H9 (cell line): ENCODE results near the gene LRIF1. TPM values are rescaled to one million over a fixed set of nuclear protein-coding genes. Genes with fewer than 3 reads are reported as not detected.

Source experiments
- DNase-seq: peaks from one replicate; pipeline ENCODE4 v3.0.0-alpha.2; 2017
- H2AFZ ChIP-seq: one replicate; pipeline ENCODE4 v1.6.1; 2013; ENCODE audit warnings: mild to moderate bottlenecking, low read length, control low read depth, moderate library complexity
- H2AK5ac ChIP-seq: 2 replicates; pipeline ENCODE4 v1.6.1; 2013; ENCODE audit warnings: low read length, control low read depth, mixed read lengths; ENCODE audit not compliant: insufficient read length
- H2BK120ac ChIP-seq: one replicate; pipeline ENCODE4 v1.6.1; 2013; ENCODE audit warnings: low read depth, mild to moderate bottlenecking, low read length, control low read depth, inconsistent platforms; ENCODE audit not compliant: poor library complexity, severe bottlenecking
- H2BK12ac ChIP-seq: 2 replicates; pipeline ENCODE4 v1.6.1; 2013; ENCODE audit warnings: low read length, control low read depth, mixed read lengths, low read depth; ENCODE audit not compliant: insufficient read length
- H2BK15ac ChIP-seq: 2 replicates; pipeline ENCODE4 v1.6.1; 2013; ENCODE audit warnings: low read depth, low read length, control low read depth
- H2BK20ac ChIP-seq: one replicate; pipeline ENCODE4 v1.6.1; 2013; ENCODE audit warnings: low read depth, mild to moderate bottlenecking, low read length, control low read depth, inconsistent platforms; ENCODE audit not compliant: poor library complexity, severe bottlenecking
- H2BK5ac ChIP-seq: 2 replicates; pipeline ENCODE4 v1.6.1; 2013; ENCODE audit warnings: low read length, control low read depth, mixed read lengths; ENCODE audit not compliant: insufficient read length
- H3K14ac ChIP-seq: 2 replicates; pipeline ENCODE4 v1.6.1; 2013; ENCODE audit warnings: low read length, control low read depth; ENCODE audit not compliant: insufficient read depth
- H3K18ac ChIP-seq: 2 replicates; pipeline ENCODE4 v1.6.1; 2013; ENCODE audit warnings: low read depth, mild to moderate bottlenecking, mixed read lengths, low read length, control low read depth; ENCODE audit not compliant: insufficient read length
- H3K23ac ChIP-seq: 2 replicates; pipeline ENCODE4 v1.6.1; 2013; ENCODE audit warnings: low read length, control low read depth, mixed read lengths, low read depth; ENCODE audit not compliant: insufficient read length
- H3K23me2 ChIP-seq: 2 replicates; pipeline ENCODE4 v1.6.1; 2013; ENCODE audit warnings: low read depth, mild to moderate bottlenecking, mixed read lengths, low read length, control low read depth; ENCODE audit not compliant: insufficient read length, poor library complexity, severe bottlenecking
- H3K27ac ChIP-seq: 2 replicates; pipeline ENCODE4 v1.5.1; 2013; ENCODE audit warnings: low read length, control low read depth, mixed read lengths, low read depth; ENCODE audit not compliant: insufficient read length
- H3K27me3 ChIP-seq: 2 replicates; pipeline ENCODE4 v1.6.1; 2013; ENCODE audit warnings: low read length, control low read depth, inconsistent platforms; ENCODE audit not compliant: insufficient read depth
- H3K4ac ChIP-seq: 2 replicates; pipeline ENCODE4 v1.6.1; 2013; ENCODE audit warnings: low read depth, mild to moderate bottlenecking, control low read depth, inconsistent platforms, low read length, moderate library complexity
- H3K4me1 ChIP-seq: 2 replicates; pipeline ENCODE4 v1.6.1; 2013; ENCODE audit warnings: low read length, control low read depth, inconsistent platforms; ENCODE audit not compliant: insufficient read depth
- H3K4me2 ChIP-seq: 2 replicates; pipeline ENCODE4 v1.6.1; 2013; ENCODE audit warnings: low read length, control low read depth, mixed read lengths; ENCODE audit not compliant: insufficient read length, insufficient read depth
- H3K56ac ChIP-seq: 2 replicates; pipeline ENCODE4 v1.6.1; 2013; ENCODE audit warnings: low read depth, mild to moderate bottlenecking, mixed read lengths, low read length, control low read depth; ENCODE audit not compliant: insufficient read length
- H3K79me1 ChIP-seq: 2 replicates; pipeline ENCODE4 v1.6.1; 2013; ENCODE audit warnings: low read depth, mild to moderate bottlenecking, moderate library complexity, low read length, control low read depth, inconsistent platforms; ENCODE audit not compliant: insufficient read depth, poor library complexity, severe bottlenecking
- H3K79me2 ChIP-seq: 2 replicates; pipeline ENCODE4 v1.6.1; 2013; ENCODE audit warnings: low read length, control low read depth, inconsistent platforms; ENCODE audit not compliant: insufficient read depth
- H3K9ac ChIP-seq: 2 replicates; pipeline ENCODE4 v1.6.1; 2013; ENCODE audit warnings: low read length, control low read depth, mixed read lengths; ENCODE audit not compliant: insufficient read length; ENCODE audit errors: extremely low read depth
- H3K9me3 ChIP-seq: one replicate; pipeline ENCODE4 v1.6.1; 2013; ENCODE audit warnings: low read depth, low read length, inconsistent platforms; ENCODE audit not compliant: control insufficient read depth
- H3T11ph ChIP-seq: one replicate; pipeline ENCODE4 v1.6.1; 2013; ENCODE audit warnings: mild to moderate bottlenecking, low read length, control low read depth, inconsistent platforms
- H4K20me1 ChIP-seq: one replicate; pipeline ENCODE4 v1.6.1; 2013; ENCODE audit not compliant: control insufficient read depth, insufficient read length, insufficient read depth
- H4K5ac ChIP-seq: 2 replicates; pipeline ENCODE4 v1.6.1; 2013; ENCODE audit warnings: low read depth, mild to moderate bottlenecking, mixed read lengths, low read length, control low read depth; ENCODE audit not compliant: insufficient read length
- H4K8ac ChIP-seq: replicated peaks from 2 replicates; pipeline ENCODE4 v1.6.1; 2013; ENCODE audit warnings: low read length, control low read depth, mixed read lengths, low read depth; ENCODE audit not compliant: insufficient read length
- H4K91ac ChIP-seq: 2 replicates; pipeline ENCODE4 v1.6.1; 2013; ENCODE audit warnings: low read depth, mild to moderate bottlenecking, moderate library complexity, mixed read lengths, low read length, control low read depth; ENCODE audit not compliant: insufficient read length
- H3K27ac Mint-ChIP-seq, 3 experiments: 2 replicates in 2 of 3; 3 replicates in 1 of 3; pipeline ENCODE4 v1.8.0; 2020 to 2021; ENCODE audit warnings: mixed read lengths in 3 of 3, mild to moderate bottlenecking in 1 of 3, moderate library complexity in 1 of 3
- H3K27me3 Mint-ChIP-seq: 2 replicates; pipeline ENCODE4 v1.8.0; 2021; ENCODE audit warnings: low read depth, mild to moderate bottlenecking, moderate library complexity, mixed read lengths
- H3K36me3 Mint-ChIP-seq, 3 experiments: 2 replicates in 2 of 3; 3 replicates in 1 of 3; pipeline ENCODE4 v1.8.0; 2020 to 2021; ENCODE audit warnings: low read depth in 3 of 3, mixed read lengths in 3 of 3; ENCODE audit not compliant: insufficient read depth in 1 of 3
- H3K4me1 Mint-ChIP-seq, 2 experiments: 2 replicates each; pipeline ENCODE4 v1.8.0; 2020; ENCODE audit warnings: mixed read lengths in 2 of 2
- H3K4me3 Mint-ChIP-seq, 2 experiments: 2 replicates in 1 of 2; 3 replicates in 1 of 2; pipeline ENCODE4 v1.8.0; 2020 to 2021; ENCODE audit warnings: mild to moderate bottlenecking in 2 of 2, mixed read lengths in 2 of 2, moderate library complexity in 1 of 2
- H3K9me3 Mint-ChIP-seq, 2 experiments: 2 replicates in 1 of 2; 3 replicates in 1 of 2; pipeline ENCODE4 v1.8.0; 2020; ENCODE audit warnings: mild to moderate bottlenecking in 2 of 2, mixed read lengths in 2 of 2, moderate library complexity in 1 of 2
- WGBS: extraction: QIAGEN DNeasy Blood & Tissue Kit; methylation state at CpG from one replicate; pipeline ENCODE4 v1.1.7; 2013; ENCODE audit warnings: missing lambda C conversion rate, low lambda C conversion rate, mixed read lengths; ENCODE audit not compliant: insufficient read length; ENCODE audit errors: extremely low coverage; 5-methylcytosine and 5-hydroxymethylcytosine counted together
- total RNA-seq: library from RNA; stranded (reverse); gene quantifications from 2 replicates; pipeline ENCODE4 v1.2.1, GENCODE V29; 2021
- TF ChIP-seq, protein P1 (sequence below): fragments of 200-600 bp; sonication (generic); conservative IDR thresholded peaks from 3 replicates; pipeline ENCODE4 v1.8.0; 2021; ENCODE audit warnings: antibody characterized with exemption, mild to moderate bottlenecking

Gene LRIF1
- total RNA-seq, 1 experiment from 2014 or later = 13.6 TPM

DNA sequence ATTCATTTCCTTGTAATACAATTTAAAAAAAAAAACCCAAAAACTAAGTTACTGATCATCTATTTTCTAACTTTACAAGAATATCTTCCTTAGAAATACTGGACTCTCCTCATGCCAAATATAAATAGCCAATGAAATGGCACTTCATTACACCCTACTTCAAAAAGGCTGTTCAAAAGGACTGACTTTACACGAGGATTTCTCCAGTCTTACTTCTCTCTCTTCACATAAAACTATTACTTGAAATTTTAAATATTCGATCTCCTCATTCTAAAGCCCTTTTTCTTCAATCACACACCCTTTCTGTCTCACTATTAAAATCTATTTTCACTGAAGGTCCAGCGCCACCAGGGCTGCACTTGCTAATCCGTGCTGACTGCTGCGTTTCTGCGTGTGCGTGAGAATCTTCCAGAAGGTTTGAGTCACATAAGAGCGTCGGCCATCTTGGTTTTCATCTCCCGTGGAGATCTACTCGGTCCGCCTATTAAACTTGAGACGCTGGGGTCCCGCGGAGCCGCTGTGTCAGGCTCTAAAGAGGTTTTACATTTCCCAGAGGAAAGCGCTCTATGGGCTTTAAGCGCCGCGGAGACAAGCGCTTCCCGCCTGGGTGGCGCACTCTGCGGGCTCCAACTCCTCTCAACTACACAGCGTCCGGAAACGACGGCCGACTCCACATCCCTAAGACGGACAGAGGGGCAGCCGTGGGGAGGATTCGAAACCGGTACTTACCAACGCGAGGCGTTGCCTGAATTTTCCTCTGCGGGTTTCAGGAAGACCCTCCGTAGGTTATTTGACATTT lies 631 bp downstream of the LRIF1 start:
- Histone ChIP-seq H4K20me1 (no peaks in the 10 kb centered on the region), H3K79me1 (no peaks in the 10 kb centered on the region), H2AFZ (peak overlapping the region; percentile 41), H3K14ac (peak overlapping the region; percentile 83; the same call in 1 of the 2 replicates), H2BK5ac (peak overlapping the region; percentile 12), H2BK20ac (no peak overlapping the region), H4K5ac (no peak overlapping the region), H3K18ac (peak overlapping the region; percentile 91), H3K23me2 (peaks cover 5% of the 10 kb centered on the region), H3K4me2 (peak overlapping the region; percentile 65), H2AK5ac (no peak overlapping the region), H4K91ac (no peak overlapping the region), H3K9ac (peak overlapping the region; percentile 84), H3K23ac (no peak overlapping the region), H3K4me1 (no peaks in the 10 kb centered on the region), H3K4ac (no peak overlapping the region; the same call in 1 of the 2 replicates), H2BK120ac (no peak overlapping the region), H2BK15ac (no peak overlapping the region), H4K8ac (no peak overlapping the region), H2BK12ac (no peak overlapping the region), H3K27ac (peak overlapping the region; percentile 89), H3K27me3 (no peaks in the 10 kb centered on the region), H3K9me3 (no peaks in the 10 kb centered on the region), H3K79me2 (peaks cover 5% of the 10 kb centered on the region; the same call in 1 of the 2 replicates), H3K56ac (no peak overlapping the region), H3T11ph (peak overlapping the region; percentile 89)
- 100% methylated on average over 1 of the region's 38 CpGs for WGBS
- peaks cover 29 to 42% of the 10 kb centered on the region in 2 experiments for H3K9me3 Mint-ChIP-seq
- H3K4me3 Mint-ChIP-seq = peak overlapping the region; percentile 83 to 85
- TF ChIP-seq, protein P1, sequence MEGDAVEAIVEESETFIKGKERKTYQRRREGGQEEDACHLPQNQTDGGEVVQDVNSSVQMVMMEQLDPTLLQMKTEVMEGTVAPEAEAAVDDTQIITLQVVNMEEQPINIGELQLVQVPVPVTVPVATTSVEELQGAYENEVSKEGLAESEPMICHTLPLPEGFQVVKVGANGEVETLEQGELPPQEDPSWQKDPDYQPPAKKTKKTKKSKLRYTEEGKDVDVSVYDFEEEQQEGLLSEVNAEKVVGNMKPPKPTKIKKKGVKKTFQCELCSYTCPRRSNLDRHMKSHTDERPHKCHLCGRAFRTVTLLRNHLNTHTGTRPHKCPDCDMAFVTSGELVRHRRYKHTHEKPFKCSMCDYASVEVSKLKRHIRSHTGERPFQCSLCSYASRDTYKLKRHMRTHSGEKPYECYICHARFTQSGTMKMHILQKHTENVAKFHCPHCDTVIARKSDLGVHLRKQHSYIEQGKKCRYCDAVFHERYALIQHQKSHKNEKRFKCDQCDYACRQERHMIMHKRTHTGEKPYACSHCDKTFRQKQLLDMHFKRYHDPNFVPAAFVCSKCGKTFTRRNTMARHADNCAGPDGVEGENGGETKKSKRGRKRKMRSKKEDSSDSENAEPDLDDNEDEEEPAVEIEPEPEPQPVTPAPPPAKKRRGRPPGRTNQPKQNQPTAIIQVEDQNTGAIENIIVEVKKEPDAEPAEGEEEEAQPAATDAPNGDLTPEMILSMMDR = no peak
- H3K27ac Mint-ChIP-seq = peak overlapping the region; percentile 78 to 98 (median 95)
- H3K36me3 Mint-ChIP-seq = peaks cover 0 to 12% (median 7%) of the 10 kb centered on the region in 3 experiments; a peak in 5 of 7 replicates
- H3K27me3 Mint-ChIP-seq = peaks cover 14% of the 10 kb centered on the region
- DNase-seq = peak; percentile 60
- peaks cover 3 to 19% of the 10 kb centered on the region in 2 experiments for H3K4me1 Mint-ChIP-seq
